GM18858 (cell line): ENCODE data around the gene TM9SF2.
A peak's percentile ranks its signal among the peaks of the same experiment; 100 is the strongest.
"Not testable (repeated sequence)": the region's sequence is repeated elsewhere in the genome, so short reads cannot be mapped to it uniquely, and the experiment has no call there.

ENCODE experiments used
- ATAC-seq: cut with Tn5 transposase; IDR thresholded peaks from one replicate; pipeline ENCODE4 v1.9.1; 2021; ENCODE audit not compliant: unreplicated experiment

The TM9SF2 gene

GRCh38 chr13:99501184-99501847 is at the start of gene TM9SF2:
Gene TM9SF2, plus strand, starts transcription at chr13:99501472. Its CDS starts 135 bp downstream, at chr13:99501607.
- ATAC-seq = peak; percentile 21

GRCh38 chr13:99454518-99455183 is 46.6 kb upstream of the TM9SF2 start:
- no peak for ATAC-seq

- no peak for ATAC-seq
Observed at GRCh38 chr13:99459099-99459850, 42.0 kb upstream of the TM9SF2 start.

GRCh38 chr13:99460802-99461201 is 40.5 kb upstream of the TM9SF2 start:
- not testable (repeated sequence) for ATAC-seq

GRCh38 chr13:99463646-99464397 is 37.5 kb upstream of the TM9SF2 start:
- ATAC-seq = no peak

- ATAC-seq = no peak
Observed at GRCh38 chr13:99464441-99464949, 36.8 kb upstream of the TM9SF2 start.

GRCh38 chr13:99465454-99465853 is 35.8 kb upstream of the TM9SF2 start:
- ATAC-seq = no peak

- ATAC-seq = no peak
Observed at GRCh38 chr13:99467764-99468163, 33.5 kb upstream of the TM9SF2 start.

- no peak for ATAC-seq
Observed at GRCh38 chr13:99469041-99469440, 32.2 kb upstream of the TM9SF2 start.

- ATAC-seq = no peak
Observed at GRCh38 chr13:99470027-99470426, 31.2 kb upstream of the TM9SF2 start.

- ATAC-seq = no peak
Observed at GRCh38 chr13:99471221-99472121, 29.8 kb upstream of the TM9SF2 start.

- ATAC-seq = no peak
Observed at GRCh38 chr13:99472122-99472440, 29.2 kb upstream of the TM9SF2 start.

- no peak for ATAC-seq
Observed at GRCh38 chr13:99473515-99473914, 27.8 kb upstream of the TM9SF2 start.

- ATAC-seq = no peak
Observed at GRCh38 chr13:99476648-99477047, 24.6 kb upstream of the TM9SF2 start.

GRCh38 chr13:99477493-99477892 is 23.8 kb upstream of the TM9SF2 start:
- ATAC-seq = no peak

GRCh38 chr13:99481366-99481765 is 19.9 kb upstream of the TM9SF2 start:
- ATAC-seq = no peak

- no peak for ATAC-seq
Observed at GRCh38 chr13:99484473-99484872, 16.8 kb upstream of the TM9SF2 start.

GRCh38 chr13:99486996-99487395 is 14.3 kb upstream of the TM9SF2 start:
- ATAC-seq = no peak

- ATAC-seq = no peak
Observed at GRCh38 chr13:99489028-99489427, 12.2 kb upstream of the TM9SF2 start.

- ATAC-seq = not testable (repeated sequence)
Observed at GRCh38 chr13:99491750-99492149, 9.5 kb upstream of the TM9SF2 start.
